Muscle of leg (tissue), 11 donors: Measurements from ENCODE around the gene DLG1. TPM values are rescaled to one million over a fixed set of nuclear protein-coding genes. Genes with fewer than 3 reads are reported as not detected.
"Not testable (repeated sequence)": the region's sequence is repeated elsewhere in the genome, so short reads cannot be mapped to it uniquely, and the experiment has no call there.

ENCODE experiments used
- DNase-seq: peaks from one replicate; pipeline ENCODE4 v3.0.0; 2013
- H3K27ac ChIP-seq: one replicate; pipeline ENCODE4 v1.5.1; 2013; ENCODE audit warnings: mild to moderate bottlenecking, low read length, control low read depth
- H3K27me3 ChIP-seq: one replicate; pipeline ENCODE4 v1.6.1; 2013; ENCODE audit warnings: low read length; ENCODE audit not compliant: control insufficient read depth, insufficient read depth
- H3K36me3 ChIP-seq: one replicate; pipeline ENCODE4 v1.6.1; 2013; ENCODE audit warnings: low read length; ENCODE audit not compliant: control insufficient read depth, insufficient read depth
- H3K4me1 ChIP-seq: one replicate; pipeline ENCODE4 v1.6.1; 2013; ENCODE audit warnings: low read length; ENCODE audit not compliant: control insufficient read depth, insufficient read depth
- H3K4me3 ChIP-seq: one replicate; pipeline ENCODE4 v1.5.1; 2013; ENCODE audit warnings: low read length, control low read depth
- H3K9me3 ChIP-seq: replicated peaks from 2 replicates; pipeline ENCODE4 v1.6.1; 2013; ENCODE audit warnings: low read depth, low read length; ENCODE audit not compliant: control insufficient read depth
- WGBS: methylation state at CpG from one replicate; pipeline ENCODE4 v1.1.5; 2013; ENCODE audit warnings: missing lambda C conversion rate; ENCODE audit not compliant: insufficient coverage; 5-methylcytosine and 5-hydroxymethylcytosine counted together
- polyA plus RNA-seq, 8 donors: library from polyadenylated mRNA; unstranded; fragments of 120-200 nt; gene quantifications; one replicate each; pipeline versions ENCODE4 v1.2.1 to v1.2.3, GENCODE V29; 2013; ENCODE audit warnings: inconsistent platforms in 1 of 8, low replicate concordance in 1 of 8; ENCODE audit not compliant: insufficient read length in 8 of 8, insufficient read depth in 1 of 8
- total RNA-seq: library from RNA; stranded (reverse); fragments of 120-200 nt; gene quantifications from one replicate; pipeline ENCODE4 v1.2.4, GENCODE V29; 2013

The DLG1 gene
- total and polyA plus RNA-seq, 9 donors = 27.7 to 47.3 (median 39.0) TPM

DNA sequence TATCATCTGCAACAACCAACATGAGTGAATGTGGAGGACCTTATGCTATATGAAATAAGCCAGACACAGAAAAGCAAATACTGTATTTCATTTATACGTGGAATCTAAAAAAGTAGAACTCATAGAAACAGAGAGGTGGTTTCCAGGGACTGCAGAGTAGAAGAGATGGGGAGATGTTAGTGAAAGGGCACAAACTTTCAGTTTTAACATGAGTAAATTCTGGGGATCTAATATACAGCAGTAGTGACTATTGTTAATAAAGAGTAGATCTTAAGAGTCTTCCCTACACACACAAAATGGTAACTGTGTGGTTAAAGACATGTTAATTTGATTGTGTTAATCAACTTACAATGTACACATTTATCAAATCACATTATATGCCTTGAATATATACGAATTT is 247.9 kb downstream of the DLG1 start:
- H3K27ac ChIP-seq = no peak overlapping the region
- no peaks in the 10 kb centered on the region for H3K4me1 ChIP-seq
- peaks cover 17% of the 10 kb centered on the region for H3K36me3 ChIP-seq
- H3K27me3 ChIP-seq = no peaks in the 10 kb centered on the region
- no peak overlapping the region for H3K4me3 ChIP-seq
- no CpG with 5 or more reads among the region's 2 CpGs for WGBS
- no peaks in the 10 kb centered on the region for H3K9me3 ChIP-seq
- no peak for DNase-seq

DNA sequence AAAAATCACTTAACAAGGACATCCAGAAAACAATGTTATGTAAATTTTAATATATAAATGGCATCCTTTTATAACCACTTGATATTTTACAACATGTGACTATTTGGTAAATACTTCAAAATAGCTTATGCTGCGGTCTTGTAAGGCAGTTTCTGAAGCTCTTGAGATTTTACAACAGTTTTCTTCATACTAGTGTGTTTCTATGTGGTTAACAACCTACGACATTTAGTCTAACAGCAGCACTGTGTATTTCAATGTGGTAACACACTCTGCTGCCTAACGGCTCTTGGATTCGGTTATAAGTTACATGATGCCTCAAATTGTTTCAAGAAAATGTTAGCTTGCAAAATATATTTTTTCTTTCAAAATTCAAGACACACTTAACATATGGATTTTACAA is 255.9 kb downstream of the DLG1 start:
- Histone ChIP-seq H3K27ac (no peak overlapping the region), H3K27me3 (no peaks in the 10 kb centered on the region), H3K4me3 (no peak overlapping the region), H3K4me1 (no peaks in the 10 kb centered on the region), H3K9me3 (no peaks in the 10 kb centered on the region), H3K36me3 (peaks cover 4% of the 10 kb centered on the region)
- DNase-seq = no peak
- no CpG with 5 or more reads among the region's 4 CpGs for WGBS

GRCh38 chr3:197041875-197042488 is 256.4 kb downstream of the DLG1 start:
- Histone ChIP-seq H3K4me3 (no peak overlapping the region), H3K27ac (no peak overlapping the region), H3K36me3 (peaks cover 4% of the 10 kb centered on the region), H3K9me3 (no peaks in the 10 kb centered on the region), H3K4me1 (no peaks in the 10 kb centered on the region), H3K27me3 (no peaks in the 10 kb centered on the region)
- WGBS = 83% methylated on average over 1 of the region's 6 CpGs
- DNase-seq = no peak

DNA sequence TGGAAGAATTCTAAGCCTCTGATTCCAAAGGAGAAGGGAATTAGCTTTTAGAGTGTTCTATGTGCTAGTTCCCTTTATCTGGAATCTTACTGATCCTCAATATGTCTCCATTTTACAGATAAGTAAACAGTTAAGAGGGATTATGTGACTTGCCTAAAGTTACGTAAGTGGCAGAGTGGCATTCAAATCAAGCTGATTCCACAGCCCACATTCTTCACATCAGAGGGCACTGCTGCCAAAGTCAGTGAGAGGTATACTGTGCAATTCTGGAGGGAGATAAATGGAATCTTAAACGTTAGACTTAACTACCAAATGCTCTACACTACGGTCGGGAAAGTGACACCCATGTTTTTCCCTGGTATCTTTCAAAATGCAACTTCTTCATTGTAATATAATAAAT is 257.8 kb downstream of the DLG1 start:
- peaks cover 2% of the 10 kb centered on the region for H3K36me3 ChIP-seq
- H3K9me3 ChIP-seq = no peaks in the 10 kb centered on the region
- peaks cover 7% of the 10 kb centered on the region for H3K27me3 ChIP-seq
- no peak overlapping the region for H3K27ac ChIP-seq
- DNase-seq = no peak
- H3K4me1 ChIP-seq = no peaks in the 10 kb centered on the region
- no peak overlapping the region for H3K4me3 ChIP-seq
- WGBS = no CpG with 5 or more reads among the region's 4 CpGs

DNA sequence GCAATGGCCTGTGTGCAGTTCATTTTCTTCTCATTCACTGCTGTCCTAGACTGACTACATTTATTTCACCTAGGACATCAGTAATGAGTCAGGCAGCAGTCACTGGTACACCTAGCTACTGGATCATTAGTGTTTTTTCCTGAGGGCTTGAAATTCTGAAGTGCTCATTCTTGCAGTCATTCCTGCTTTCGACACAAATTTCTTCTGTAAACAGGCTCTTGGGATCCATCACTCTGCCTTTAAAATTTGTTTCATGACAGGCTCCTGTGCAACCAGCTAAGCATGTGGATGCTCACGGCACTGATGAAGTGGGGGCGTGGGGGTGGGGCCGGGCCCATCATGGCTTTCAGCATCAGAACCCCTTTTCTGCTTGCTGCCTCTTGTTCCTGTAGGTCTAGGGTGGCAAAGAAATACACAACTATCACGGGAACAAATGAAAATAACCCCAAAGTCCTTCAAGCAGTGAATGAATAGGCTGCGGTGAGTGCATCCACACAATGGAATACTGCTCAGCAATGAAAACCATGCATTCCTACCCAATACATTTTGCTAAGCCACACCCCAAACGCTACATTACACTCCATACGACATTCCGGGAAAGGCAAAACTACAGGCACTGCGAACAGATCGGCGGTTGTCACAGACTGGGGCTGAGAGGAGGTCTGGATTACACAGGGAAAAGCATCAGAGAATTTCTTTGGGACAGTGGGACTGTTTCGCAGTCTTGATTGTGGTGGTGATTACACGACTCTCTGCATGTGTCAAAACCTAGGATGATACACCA is 259.5 kb downstream of the DLG1 start:
- Histone ChIP-seq H3K4me1 (no peaks in the 10 kb centered on the region), H3K27me3 (peaks cover 15% of the 10 kb centered on the region), H3K4me3 (no peak overlapping the region), H3K36me3 (peaks cover 2% of the 10 kb centered on the region), H3K9me3 (no peaks in the 10 kb centered on the region), H3K27ac (no peak overlapping the region)
- no peak for DNase-seq
- 57% methylated on average over 4 of the region's 14 CpGs for WGBS

- Histone ChIP-seq H3K9me3 (no peaks in the 10 kb centered on the region), H3K4me1 (peaks cover 11% of the 10 kb centered on the region), H3K36me3 (no peaks in the 10 kb centered on the region), H3K27me3 (peaks cover 15% of the 10 kb centered on the region), H3K4me3 (no peak overlapping the region), H3K27ac (no peak overlapping the region)
- 80% methylated on average over 1 of the region's 3 CpGs for WGBS
- no peak for DNase-seq
Observed at GRCh38 chr3:197035577-197035976, 262.8 kb downstream of the DLG1 start.

DNA sequence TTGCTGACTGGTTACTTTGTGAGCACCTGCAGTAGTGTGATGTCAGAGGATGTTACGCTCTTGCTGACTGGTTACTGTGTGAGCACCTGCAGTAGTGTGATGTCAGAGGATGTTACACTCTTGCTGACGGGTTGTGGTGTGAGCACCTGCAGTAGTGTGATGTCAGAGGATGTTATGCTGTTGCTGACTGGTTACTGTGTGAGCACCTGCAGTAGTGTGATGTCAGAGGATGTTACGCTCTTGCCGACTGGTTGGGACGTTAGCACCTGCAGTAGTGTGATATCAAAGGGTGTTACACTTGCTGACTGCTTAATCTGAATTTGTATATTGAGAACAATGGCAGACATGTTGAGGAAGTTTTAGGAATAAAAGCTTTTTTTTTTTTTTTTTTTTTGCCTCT is 263.6 kb downstream of the DLG1 start:
- not testable (repeated sequence) for H3K27ac ChIP-seq, H3K9me3 ChIP-seq, DNase-seq, H3K4me3 ChIP-seq, H3K36me3 ChIP-seq
- Histone ChIP-seq H3K27me3 (peaks cover 16% of the 10 kb centered on the region), H3K4me1 (peaks cover 16% of the 10 kb centered on the region)
- 87% methylated on average over 5 of the region's 5 CpGs for WGBS

DNA sequence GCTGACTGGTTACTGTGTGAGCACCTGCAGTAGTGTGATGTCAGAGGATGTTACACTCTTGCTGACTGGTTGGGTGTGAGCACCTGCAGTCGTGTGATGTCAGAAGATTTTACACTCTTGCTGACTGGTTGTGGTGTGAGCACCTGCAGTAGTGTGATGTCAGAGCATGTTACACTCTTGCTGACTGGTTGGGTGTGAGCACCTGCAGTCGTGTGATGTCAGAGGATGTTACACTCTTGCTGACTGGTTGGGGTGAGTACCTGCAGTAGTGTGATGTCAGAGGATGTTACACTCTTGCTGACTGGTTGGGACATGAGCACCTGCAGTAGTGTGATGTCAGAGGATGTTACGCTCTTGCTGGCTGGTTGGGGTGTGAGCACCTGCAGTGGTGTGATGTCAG is 264.6 kb downstream of the DLG1 start:
- 73% methylated on average over 2 of the region's 3 CpGs for WGBS
- H3K4me1 ChIP-seq = peaks cover 21% of the 10 kb centered on the region
- not testable (repeated sequence) for H3K36me3 ChIP-seq, DNase-seq, H3K4me3 ChIP-seq, H3K27ac ChIP-seq, H3K9me3 ChIP-seq
- peaks cover 21% of the 10 kb centered on the region for H3K27me3 ChIP-seq

- WGBS = 34% methylated on average over 2 of the region's 12 CpGs
Observed at GRCh38 chr3:197031315-197032285, 266.8 kb downstream of the DLG1 start.

More at GRCh38 chr3:197031315-197032285, 266.8 kb downstream of the DLG1 start:
- H3K27ac ChIP-seq = peak overlapping the region; percentile 47
- H3K4me3 ChIP-seq = no peak overlapping the region
- H3K9me3 ChIP-seq = no peaks in the 10 kb centered on the region
- peaks cover 19% of the 10 kb centered on the region for H3K27me3 ChIP-seq
- no peaks in the 10 kb centered on the region for H3K36me3 ChIP-seq
- H3K4me1 ChIP-seq = peaks cover 21% of the 10 kb centered on the region
- DNase-seq = peak; percentile 68
